IPS DF 19.7 (cell line): ENCODE measurements around the gene LRTM2.

Experiments used
- DNase-seq: peaks from one replicate; pipeline ENCODE4 v3.0.0-alpha.2; 2013; ENCODE audit warnings: low read depth, low spot score

The LRTM2 gene

GRCh38 chr12:1829306-1829900 is 9.0 kb downstream of the LRTM2 start:
- no peak for DNase-seq

GRCh38 chr12:1830401-1830845 is 10.1 kb downstream of the LRTM2 start:
- no peak for DNase-seq

- peak; percentile 54 for DNase-seq
These were observed 10.9 kb downstream of the LRTM2 start for GRCh38 chr12:1830981-1831963.

GRCh38 chr12:1832801-1833595 is 12.6 kb downstream of the LRTM2 start:
- DNase-seq = no peak

GRCh38 chr12:1833596-1834028 is 13.2 kb downstream of the LRTM2 start:
- no peak for DNase-seq

- DNase-seq = no peak
These were observed 14.0 kb downstream of the LRTM2 start for GRCh38 chr12:1834186-1834925.

- DNase-seq = no peak
These were observed 15.1 kb downstream of the LRTM2 start for GRCh38 chr12:1835211-1836131.

GRCh38 chr12:1836241-1836803 is 16.0 kb downstream of the LRTM2 start:
- DNase-seq = no peak

- DNase-seq = no peak
These were observed 16.6 kb downstream of the LRTM2 start for GRCh38 chr12:1836854-1837421.

- no peak for DNase-seq
These were observed 17.3 kb downstream of the LRTM2 start for GRCh38 chr12:1837541-1838204.

- no peak for DNase-seq
These were observed 18.0 kb downstream of the LRTM2 start for GRCh38 chr12:1838205-1838993.

- no peak for DNase-seq
These were observed 18.6 kb downstream of the LRTM2 start for GRCh38 chr12:1838994-1839365.

GRCh38 chr12:1839464-1839863 is 19.1 kb downstream of the LRTM2 start:
- no peak for DNase-seq

- DNase-seq = no peak
These were observed 19.9 kb downstream of the LRTM2 start for GRCh38 chr12:1839956-1840951.

GRCh38 chr12:1840981-1841425 is 20.6 kb downstream of the LRTM2 start:
- no peak for DNase-seq

GRCh38 chr12:1841586-1842182 is 21.3 kb downstream of the LRTM2 start:
- no peak for DNase-seq
